Activated T-helper 17 cell treated with anti-CD3 and anti-CD28 coated beads, Interleukin-2, amount 50 U/mL, for 72 hours (primary cell): ENCODE data around the gene DCDC1. TPM values are rescaled to one million over a fixed set of nuclear protein-coding genes. Genes with fewer than 3 reads are reported as not detected.
A peak's percentile ranks its signal among the peaks of the same experiment; 100 is the strongest.
"Not testable (repeated sequence)": the region's sequence is repeated elsewhere in the genome, so short reads cannot be mapped to it uniquely, and the experiment has no call there.

Source experiments
- ATAC-seq: fragments of 150-1000 bp; cut with Tn5 transposase; replicated peaks from 2 replicates; pipeline ENCODE4 v1.10.0; 2021; ENCODE audit warnings: mild to moderate bottlenecking, moderate library complexity
- H3K27ac Mint-ChIP-seq: one replicate; pipeline ENCODE4 v1.8.0; 2022; ENCODE audit warnings: mixed read lengths
- H3K27me3 Mint-ChIP-seq: one replicate; pipeline ENCODE4 v1.8.0; 2022; ENCODE audit warnings: mixed read lengths
- H3K36me3 Mint-ChIP-seq: one replicate; pipeline ENCODE4 v1.8.0; 2022; ENCODE audit warnings: low read depth, mild to moderate bottlenecking, mixed read lengths
- H3K4me1 Mint-ChIP-seq: one replicate; pipeline ENCODE4 v1.8.0; 2022; ENCODE audit warnings: mixed read lengths
- H3K4me3 Mint-ChIP-seq: one replicate; pipeline ENCODE4 v1.8.0; 2022; ENCODE audit warnings: mild to moderate bottlenecking, mixed read lengths
- H3K9me3 Mint-ChIP-seq: one replicate; pipeline ENCODE4 v1.8.0; 2022; ENCODE audit warnings: mixed read lengths
- total RNA-seq, 2 donors: library from RNA; stranded (reverse); gene quantifications; one replicate each; pipeline ENCODE4 v1.2.3, GENCODE V29; 2022

Gene DCDC1
- total RNA-seq, 2 donors from 2014 or later, result 0.11 to 0.26 TPM

- no peaks in the 10 kb centered on the region for H3K9me3 Mint-ChIP-seq
- no peaks in the 10 kb centered on the region for H3K36me3 Mint-ChIP-seq
- no peak overlapping the region for H3K27ac Mint-ChIP-seq
- no peaks in the 10 kb centered on the region for H3K4me1 Mint-ChIP-seq
- no peaks in the 10 kb centered on the region for H3K27me3 Mint-ChIP-seq
- no peak for ATAC-seq
- no peak overlapping the region for H3K4me3 Mint-ChIP-seq
These were observed 13.7 kb downstream of the DCDC1 start for GRCh38 chr11:31355817-31356216.

GRCh38 chr11:31355131-31355530 is 14.4 kb downstream of the DCDC1 start:
- Mint-ChIP-seq H3K4me1 (no peaks in the 10 kb centered on the region), H3K27me3 (no peaks in the 10 kb centered on the region), H3K4me3 (no peak overlapping the region), H3K9me3 (no peaks in the 10 kb centered on the region), H3K36me3 (no peaks in the 10 kb centered on the region), H3K27ac (no peak overlapping the region)
- ATAC-seq, result no peak

GRCh38 chr11:31351168-31351567 is 18.4 kb downstream of the DCDC1 start:
- no peak for ATAC-seq
- H3K4me1 Mint-ChIP-seq, result no peaks in the 10 kb centered on the region

GRCh38 chr11:31340903-31341572 is 28.5 kb downstream of the DCDC1 start:
- Mint-ChIP-seq H3K27me3 (peaks cover 5% of the 10 kb centered on the region), H3K36me3 (no peaks in the 10 kb centered on the region), H3K27ac (no peak overlapping the region), H3K9me3 (no peaks in the 10 kb centered on the region), H3K4me1 (peaks cover 7% of the 10 kb centered on the region), H3K4me3 (no peak overlapping the region)
- no peak for ATAC-seq

More at GRCh38 chr11:31351168-31351567, 18.4 kb downstream of the DCDC1 start:
- H3K27me3 Mint-ChIP-seq, result no peaks in the 10 kb centered on the region
- no peaks in the 10 kb centered on the region for H3K36me3 Mint-ChIP-seq
- no peak overlapping the region for H3K27ac Mint-ChIP-seq
- H3K9me3 Mint-ChIP-seq, result no peaks in the 10 kb centered on the region
- H3K4me3 Mint-ChIP-seq, result no peak overlapping the region

GRCh38 chr11:31337806-31338205 is 31.7 kb downstream of the DCDC1 start:
- ATAC-seq, result no peak
- no peaks in the 10 kb centered on the region for H3K9me3 Mint-ChIP-seq
- no peaks in the 10 kb centered on the region for H3K36me3 Mint-ChIP-seq
- H3K27me3 Mint-ChIP-seq, result peaks cover 5% of the 10 kb centered on the region
- no peak overlapping the region for H3K4me3 Mint-ChIP-seq
- no peak overlapping the region for H3K27ac Mint-ChIP-seq
- H3K4me1 Mint-ChIP-seq, result peaks cover 7% of the 10 kb centered on the region

- Mint-ChIP-seq H3K9me3 (no peaks in the 10 kb centered on the region), H3K27me3 (no peaks in the 10 kb centered on the region), H3K4me3 (no peak overlapping the region), H3K36me3 (no peaks in the 10 kb centered on the region), H3K27ac (no peak overlapping the region), H3K4me1 (peaks cover 9% of the 10 kb centered on the region)
- ATAC-seq, result no peak
These were observed 40.8 kb downstream of the DCDC1 start for GRCh38 chr11:31328697-31329096.

GRCh38 chr11:31327417-31327816 is 42.1 kb downstream of the DCDC1 start:
- Mint-ChIP-seq H3K27ac (peak overlapping the region; percentile 5), H3K4me3 (peak overlapping the region; percentile 63), H3K27me3 (no peaks in the 10 kb centered on the region), H3K9me3 (no peaks in the 10 kb centered on the region), H3K4me1 (peaks cover 9% of the 10 kb centered on the region), H3K36me3 (no peaks in the 10 kb centered on the region)
- ATAC-seq, result no peak

- H3K4me1 Mint-ChIP-seq, result peaks cover 9% of the 10 kb centered on the region
- no peaks in the 10 kb centered on the region for H3K9me3 Mint-ChIP-seq
- H3K27me3 Mint-ChIP-seq, result no peaks in the 10 kb centered on the region
- H3K4me3 Mint-ChIP-seq, result peak overlapping the region; percentile 63
- H3K27ac Mint-ChIP-seq, result peak overlapping the region; percentile 58
- no peaks in the 10 kb centered on the region for H3K36me3 Mint-ChIP-seq
- peak; percentile 50 for ATAC-seq
These were observed 42.9 kb downstream of the DCDC1 start for GRCh38 chr11:31326470-31327148.

- no peaks in the 10 kb centered on the region for H3K36me3 Mint-ChIP-seq
- no peaks in the 10 kb centered on the region for H3K27me3 Mint-ChIP-seq
- ATAC-seq, result no peak
- no peak overlapping the region for H3K27ac Mint-ChIP-seq
- H3K4me3 Mint-ChIP-seq, result peak overlapping the region; percentile 8
- peaks cover 9% of the 10 kb centered on the region for H3K4me1 Mint-ChIP-seq
- no peaks in the 10 kb centered on the region for H3K9me3 Mint-ChIP-seq
These were observed 44.4 kb downstream of the DCDC1 start for GRCh38 chr11:31325160-31325559.

- no peak for ATAC-seq
- peaks cover 9% of the 10 kb centered on the region for H3K4me1 Mint-ChIP-seq
- H3K4me3 Mint-ChIP-seq, result no peak overlapping the region
- no peaks in the 10 kb centered on the region for H3K36me3 Mint-ChIP-seq
- no peaks in the 10 kb centered on the region for H3K9me3 Mint-ChIP-seq
- H3K27ac Mint-ChIP-seq, result no peak overlapping the region
- H3K27me3 Mint-ChIP-seq, result no peaks in the 10 kb centered on the region
These were observed 46.4 kb downstream of the DCDC1 start for GRCh38 chr11:31323145-31323544.

- not testable (repeated sequence) for ATAC-seq, H3K36me3 Mint-ChIP-seq, H3K4me1 Mint-ChIP-seq, H3K4me3 Mint-ChIP-seq, H3K27me3 Mint-ChIP-seq, H3K9me3 Mint-ChIP-seq, H3K27ac Mint-ChIP-seq
These were observed 48.0 kb downstream of the DCDC1 start for GRCh38 chr11:31321494-31321893.

GRCh38 chr11:31303644-31304180 is 65.8 kb downstream of the DCDC1 start:
- no peak overlapping the region for H3K4me3 Mint-ChIP-seq
- no peaks in the 10 kb centered on the region for H3K27me3 Mint-ChIP-seq
- H3K36me3 Mint-ChIP-seq, result no peaks in the 10 kb centered on the region
- no peaks in the 10 kb centered on the region for H3K9me3 Mint-ChIP-seq
- ATAC-seq, result no peak
- H3K27ac Mint-ChIP-seq, result no peak overlapping the region
- H3K4me1 Mint-ChIP-seq, result no peaks in the 10 kb centered on the region

- Mint-ChIP-seq H3K27ac (no peak overlapping the region), H3K9me3 (no peaks in the 10 kb centered on the region), H3K4me3 (no peak overlapping the region), H3K36me3 (no peaks in the 10 kb centered on the region), H3K4me1 (no peaks in the 10 kb centered on the region), H3K27me3 (no peaks in the 10 kb centered on the region)
- no peak for ATAC-seq
These were observed 67.7 kb downstream of the DCDC1 start for GRCh38 chr11:31301549-31302510.

GRCh38 chr11:31295308-31295707 is 74.2 kb downstream of the DCDC1 start:
- H3K4me3 Mint-ChIP-seq, result no peak overlapping the region
- H3K27me3 Mint-ChIP-seq, result peaks cover 2% of the 10 kb centered on the region
- H3K4me1 Mint-ChIP-seq, result no peaks in the 10 kb centered on the region
- H3K27ac Mint-ChIP-seq, result no peak overlapping the region
- H3K9me3 Mint-ChIP-seq, result no peaks in the 10 kb centered on the region
- no peaks in the 10 kb centered on the region for H3K36me3 Mint-ChIP-seq
- ATAC-seq, result no peak
